SK-N-SH (cell line): Measurements from ENCODE around the gene PTPN23. TPM values are rescaled to one million over a fixed set of nuclear protein-coding genes. Genes with fewer than 3 reads are reported as not detected.

Source experiments
- CTCF ChIA-PET: fragments of 300-600, 350-600 bp; formaldehyde crosslinking; extraction: SDS; loops from one replicate; lab custom pipeline; 2021; lab: Yijun Ruan, JAX
- POLR2A ChIA-PET: fragments of 350-600 bp; sonication (Branson Sonifier 250); formaldehyde crosslinking; extraction: SDS; loops from one replicate; lab custom pipeline; 2020; ENCODE audit warnings: antibody characterized with exemption, inconsistent platforms; lab: Yijun Ruan, JAX
- DNase-seq: peaks from one replicate; pipeline ENCODE4 v3.0.0; 2012
- H2AFZ ChIP-seq: fragments of 200-600 bp; sonication (generic); 2 replicates; pipeline ENCODE4 v1.8.1; 2016; ENCODE audit warnings: antibody characterized with exemption, mild to moderate bottlenecking, low read depth
- H3F3A ChIP-seq: fragments of 200-600 bp; sonication (generic); replicated peaks from 2 replicates; pipeline ENCODE3; 2016; ENCODE audit warnings: antibody characterized with exemption, mild to moderate bottlenecking; ENCODE audit not compliant: insufficient read depth
- H3K27ac ChIP-seq, 2 experiments: fragments of 200-500 bp in 1 of 2; fragments of 200-600 bp in 1 of 2; sonication (Bioruptor generic) in 1 of 2; sonication (generic), shearing (Covaris generic) in 1 of 2; 2 replicates each; pipeline versions ENCODE4 v1.5.1 to v1.6.1; 2014 to 2016; ENCODE audit warnings: low read depth in 2 of 2, inconsistent platforms in 1 of 2, low read length in 1 of 2, mild to moderate bottlenecking in 1 of 2, mixed read lengths in 1 of 2
- H3K27me3 ChIP-seq: fragments of 200-600 bp; sonication (generic), shearing (Covaris generic); 2 replicates; pipeline ENCODE4 v1.6.1; 2016; ENCODE audit warnings: mixed run types; ENCODE audit not compliant: insufficient read depth
- H3K36me3 ChIP-seq, 2 experiments: fragments of 200-500 bp in 1 of 2; fragments of 200-600 bp in 1 of 2; sonication (Bioruptor generic) in 1 of 2; sonication (generic) in 1 of 2; replicated peaks in 1 of 2; 2 replicates each; pipeline versions ENCODE3 to v1.5.1; 2014 to 2016; ENCODE audit warnings: low read length in 1 of 2, mild to moderate bottlenecking in 1 of 2; ENCODE audit not compliant: insufficient read depth in 2 of 2, control insufficient read depth in 1 of 2
- H3K4me1 ChIP-seq, 2 experiments: fragments of 200-500 bp in 1 of 2; fragments of 200-600 bp in 1 of 2; sonication (Bioruptor generic) in 1 of 2; sonication (generic), shearing (Covaris generic) in 1 of 2; 2 replicates each; pipeline versions ENCODE4 v1.5.1 to v1.6.1; 2014 to 2016; ENCODE audit warnings: low read depth in 1 of 2, low read length in 1 of 2, mixed run types in 1 of 2; ENCODE audit not compliant: insufficient read depth in 2 of 2, control insufficient read depth in 1 of 2
- H3K4me2 ChIP-seq: fragments of 200-600 bp; sonication (generic), shearing (Covaris generic); 2 replicates; pipeline ENCODE4 v1.6.1; 2017; ENCODE audit warnings: mixed run types
- H3K4me3 ChIP-seq, 2 experiments: fragments of 200-500 bp in 1 of 2; fragments of 200-600 bp in 1 of 2; sonication (Bioruptor generic) in 1 of 2; sonication (generic), shearing (Covaris generic) in 1 of 2; 2 replicates each; pipeline versions ENCODE4 v1.5.1 to v1.8.1; 2014 to 2016; ENCODE audit warnings: low read depth in 2 of 2, inconsistent platforms in 1 of 2, low read length in 1 of 2, mild to moderate bottlenecking in 1 of 2, mixed read lengths in 1 of 2, moderate library complexity in 1 of 2
- H3K79me2 ChIP-seq: fragments of 200-600 bp; sonication (generic); 2 replicates; pipeline ENCODE4 v1.8.1; 2017; ENCODE audit warnings: mild to moderate bottlenecking; ENCODE audit not compliant: insufficient read depth
- H3K9ac ChIP-seq: fragments of 200-600 bp; sonication (generic); 2 replicates; pipeline ENCODE4 v1.6.1; 2017; ENCODE audit warnings: mixed run types
- H3K9me2 ChIP-seq: fragments of 200-600 bp; sonication (generic); 2 replicates; pipeline ENCODE4 v1.6.1; 2017; ENCODE audit warnings: mixed run types
- H3K9me3 ChIP-seq: fragments of 200-600 bp; sonication (generic); 2 replicates; pipeline ENCODE4 v1.6.1; 2017; ENCODE audit warnings: mixed run types, mild to moderate bottlenecking, moderate library complexity
- H4K20me1 ChIP-seq: fragments of 200-600 bp; sonication (generic); 2 replicates; pipeline ENCODE4 v1.6.1; 2017; ENCODE audit warnings: mild to moderate bottlenecking, mixed run types; ENCODE audit not compliant: insufficient read depth
- ELF1 ChIP-seq: IDR thresholded peaks from 2 replicates; pipeline ENCODE4 v1.4.0; 2012
- FOXJ3 ChIP-seq: sonication (generic); formaldehyde crosslinking; IDR thresholded peaks from 2 replicates; pipeline ENCODE4 v1.5.1; 2020; ENCODE audit warnings: mild to moderate bottlenecking, missing genetic modification reagents
- GABPA ChIP-seq: IDR thresholded peaks from 2 replicates; pipeline ENCODE4 v1.4.0; 2012; ENCODE audit warnings: low read depth, mild to moderate bottlenecking
- IRF3 ChIP-seq: fragments of 150-350 bp; IDR thresholded peaks from 2 replicates; pipeline ENCODE4 v1.6.1; 2016; ENCODE audit warnings: mild to moderate bottlenecking, low read depth, low read length
- MEF2A ChIP-seq: IDR thresholded peaks from 2 replicates; pipeline ENCODE4 v1.4.0; 2012; ENCODE audit warnings: low read depth, borderline replicate concordance
- PBX3 ChIP-seq: IDR thresholded peaks from 2 replicates; pipeline ENCODE4; 2012
- POLR2AphosphoS5 ChIP-seq: IDR thresholded peaks from 2 replicates; pipeline ENCODE4 v1.6.1; 2012; ENCODE audit warnings: low read depth, low read length
- RAD21 ChIP-seq: IDR thresholded peaks from 2 replicates; pipeline ENCODE4 v1.6.1; 2012; ENCODE audit warnings: mild to moderate bottlenecking, low read length
- TEAD4 ChIP-seq: IDR thresholded peaks from 2 replicates; pipeline ENCODE4 v1.4.0; 2012; ENCODE audit warnings: mild to moderate bottlenecking, borderline replicate concordance; ENCODE audit not compliant: insufficient read depth
- WGBS: methylation state at CpG from one replicate; pipeline ENCODE4 v1.1.6; 2017; ENCODE audit warnings: low lambda C conversion rate; 5-methylcytosine and 5-hydroxymethylcytosine counted together
- polyA plus RNA-seq, 3 experiments: library from polyadenylated mRNA; depleted of rRNA; stranded (reverse); fragments of >200 nt; gene quantifications; 2 replicates each; pipeline ENCODE4 v1.2.3, GENCODE V29; 2012
- TF ChIP-seq, protein P1 (sequence below): IDR thresholded peaks from 2 replicates; pipeline ENCODE4 v1.4.0; 2012; ENCODE audit warnings: low read depth, borderline replicate concordance
- TF ChIP-seq, protein P2 (sequence below): IDR thresholded peaks from 2 replicates; pipeline ENCODE4 v1.4.0; 2012; ENCODE audit warnings: low read depth, borderline replicate concordance
- TF ChIP-seq, protein P3 (sequence below): fragments of 150-350 bp; IDR thresholded peaks from 2 replicates; pipeline ENCODE4 v1.6.1; 2017; ENCODE audit warnings: antibody characterized with exemption, low read length, low read depth, borderline replicate concordance

The PTPN23 gene
- polyA plus RNA-seq, 1 of the 3 experiments (the other 2 are of a cell fraction), result 10.9 TPM

- no peak overlapping the region for H2AFZ ChIP-seq
These were observed 31.1 kb downstream of the PTPN23 start for GRCh38 chr3:47411696-47412452.

GRCh38 chr3:47412453-47412756 is 31.6 kb downstream of the PTPN23 start:
- H3K9ac ChIP-seq, result no peak overlapping the region
- no peak overlapping the region for H2AFZ ChIP-seq
- no peak overlapping the region for H3K4me3 ChIP-seq
- H3K79me2 ChIP-seq, result no peaks in the 10 kb centered on the region
- H3K4me1 ChIP-seq, result peaks cover 0 to 11% of the 10 kb centered on the region in 2 experiments; a peak in 1 of 4 replicates
- POLR2A ChIA-PET, result interaction anchor here (1.4 to 1.7 kb wide), 2 partner anchors 11 to 17 kb away, joined by 3 to 4 read pairs; no protein-coding TSS in a partner anchor
- H3K4me2 ChIP-seq, result no peak overlapping the region
- H3K27me3 ChIP-seq, result no peaks in the 10 kb centered on the region
- DNase-seq, result no peak
- H3K36me3 ChIP-seq, result peaks cover 0 to 82% of the 10 kb centered on the region in 2 experiments
- 100% methylated on average over 1 of the region's 5 CpGs for WGBS
- peaks cover 3% of the 10 kb centered on the region for H3F3A ChIP-seq
- no peaks in the 10 kb centered on the region for H3K9me3 ChIP-seq
- no peaks in the 10 kb centered on the region for H4K20me1 ChIP-seq
- CTCF ChIA-PET, result interaction anchor here (2.5 to 3.2 kb wide), 2 partner anchors 9 to 64 kb away, joined by 11 to 28 read pairs; partner anchors contain the start of gene SCAP
- TF ChIP-seq RAD21, result no peak
- TF ChIP-seq GABPA, result no peak
- TF ChIP-seq, protein P1, sequence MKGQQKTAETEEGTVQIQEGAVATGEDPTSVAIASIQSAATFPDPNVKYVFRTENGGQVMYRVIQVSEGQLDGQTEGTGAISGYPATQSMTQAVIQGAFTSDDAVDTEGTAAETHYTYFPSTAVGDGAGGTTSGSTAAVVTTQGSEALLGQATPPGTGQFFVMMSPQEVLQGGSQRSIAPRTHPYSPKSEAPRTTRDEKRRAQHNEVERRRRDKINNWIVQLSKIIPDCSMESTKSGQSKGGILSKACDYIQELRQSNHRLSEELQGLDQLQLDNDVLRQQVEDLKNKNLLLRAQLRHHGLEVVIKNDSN, result no peak
- no peak for TF ChIP-seq IRF3
- TF ChIP-seq, protein P2, sequence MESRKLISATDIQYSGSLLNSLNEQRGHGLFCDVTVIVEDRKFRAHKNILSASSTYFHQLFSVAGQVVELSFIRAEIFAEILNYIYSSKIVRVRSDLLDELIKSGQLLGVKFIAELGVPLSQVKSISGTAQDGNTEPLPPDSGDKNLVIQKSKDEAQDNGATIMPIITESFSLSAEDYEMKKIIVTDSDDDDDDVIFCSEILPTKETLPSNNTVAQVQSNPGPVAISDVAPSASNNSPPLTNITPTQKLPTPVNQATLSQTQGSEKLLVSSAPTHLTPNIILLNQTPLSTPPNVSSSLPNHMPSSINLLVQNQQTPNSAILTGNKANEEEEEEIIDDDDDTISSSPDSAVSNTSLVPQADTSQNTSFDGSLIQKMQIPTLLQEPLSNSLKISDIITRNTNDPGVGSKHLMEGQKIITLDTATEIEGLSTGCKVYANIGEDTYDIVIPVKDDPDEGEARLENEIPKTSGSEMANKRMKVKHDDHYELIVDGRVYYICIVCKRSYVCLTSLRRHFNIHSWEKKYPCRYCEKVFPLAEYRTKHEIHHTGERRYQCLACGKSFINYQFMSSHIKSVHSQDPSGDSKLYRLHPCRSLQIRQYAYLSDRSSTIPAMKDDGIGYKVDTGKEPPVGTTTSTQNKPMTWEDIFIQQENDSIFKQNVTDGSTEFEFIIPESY, result no peak
- H3K9me2 ChIP-seq, result no peaks in the 10 kb centered on the region
- no peak overlapping the region for H3K27ac ChIP-seq

More at GRCh38 chr3:47411696-47412452, 31.1 kb downstream of the PTPN23 start:
- Histone ChIP-seq H3K27ac (no peak overlapping the region), H3K4me2 (no peak overlapping the region), H3K9me2 (no peaks in the 10 kb centered on the region), H3K4me1 (peaks cover 0 to 11% of the 10 kb centered on the region in 2 experiments; a peak in 1 of 4 replicates), H3K27me3 (no peaks in the 10 kb centered on the region), H3K79me2 (no peaks in the 10 kb centered on the region), H3K36me3 (peaks cover 0 to 82% of the 10 kb centered on the region in 2 experiments), H3K9me3 (no peaks in the 10 kb centered on the region), H3F3A (peaks cover 3% of the 10 kb centered on the region), H4K20me1 (no peaks in the 10 kb centered on the region), H3K4me3 (no peak overlapping the region), H3K9ac (no peak overlapping the region)
- ChIA-PET POLR2A (interaction anchor here (0.9 to 1.4 kb wide), 2 partner anchors 17 kb away, joined by 3 read pairs; no protein-coding TSS in a partner anchor), CTCF (interaction anchor here (2.5 to 3.2 kb wide), 2 partner anchors 9 to 64 kb away, joined by 11 to 28 read pairs; partner anchors contain the start of gene SCAP)
- TF ChIP-seq POLR2AphosphoS5, result no peak; the same call in 1 of the 2 replicates
- no peak for TF ChIP-seq TEAD4
- TF ChIP-seq PBX3, result no peak
- TF ChIP-seq, protein P3, sequence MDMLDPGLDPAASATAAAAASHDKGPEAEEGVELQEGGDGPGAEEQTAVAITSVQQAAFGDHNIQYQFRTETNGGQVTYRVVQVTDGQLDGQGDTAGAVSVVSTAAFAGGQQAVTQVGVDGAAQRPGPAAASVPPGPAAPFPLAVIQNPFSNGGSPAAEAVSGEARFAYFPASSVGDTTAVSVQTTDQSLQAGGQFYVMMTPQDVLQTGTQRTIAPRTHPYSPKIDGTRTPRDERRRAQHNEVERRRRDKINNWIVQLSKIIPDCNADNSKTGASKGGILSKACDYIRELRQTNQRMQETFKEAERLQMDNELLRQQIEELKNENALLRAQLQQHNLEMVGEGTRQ, result no peak
- no peak for TF ChIP-seq FOXJ3 (CRISPR knock-in tag)
- no peak for TF ChIP-seq ELF1
- TF ChIP-seq MEF2A, result no peak
- no peak for DNase-seq
- WGBS, result 98% methylated on average over 11 of the region's 24 CpGs
